CD4-positive, alpha-beta T cell treated with Interleukin-4 for 4 hours (primary cell): ENCODE data around the gene ALDH1A3.

Experiments
- DNase-seq: peaks from one replicate; pipeline ENCODE4 v3.0.0-alpha.2; 2020

ALDH1A3 gene

GRCh38 chr15:100902436-100903167 is 23.0 kb downstream of the ALDH1A3 start:
- DNase-seq, result no peak

- DNase-seq, result no peak
Observed at GRCh38 chr15:100903168-100903554, 23.5 kb downstream of the ALDH1A3 start.

DNA sequence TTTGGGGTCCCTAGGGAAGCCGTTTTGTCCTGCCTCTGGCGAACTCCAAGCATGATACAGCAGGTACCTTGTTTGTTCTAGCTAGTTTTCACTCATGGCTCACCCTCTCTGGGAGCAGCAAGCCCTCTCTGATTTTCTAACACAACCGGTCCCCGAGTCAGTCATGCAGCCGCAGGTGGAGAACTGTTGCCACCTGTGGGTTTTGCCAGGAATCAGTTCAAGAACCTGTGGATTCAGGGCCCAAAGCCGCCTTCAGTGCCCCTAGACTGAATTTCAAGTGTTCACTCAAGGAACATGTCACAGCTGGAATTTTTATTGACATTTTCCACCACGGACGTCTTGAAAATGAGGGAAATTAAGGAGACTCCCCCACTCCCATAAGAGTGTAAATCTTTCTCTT is 26.2 kb downstream of the ALDH1A3 start:
- no peak for DNase-seq

DNA sequence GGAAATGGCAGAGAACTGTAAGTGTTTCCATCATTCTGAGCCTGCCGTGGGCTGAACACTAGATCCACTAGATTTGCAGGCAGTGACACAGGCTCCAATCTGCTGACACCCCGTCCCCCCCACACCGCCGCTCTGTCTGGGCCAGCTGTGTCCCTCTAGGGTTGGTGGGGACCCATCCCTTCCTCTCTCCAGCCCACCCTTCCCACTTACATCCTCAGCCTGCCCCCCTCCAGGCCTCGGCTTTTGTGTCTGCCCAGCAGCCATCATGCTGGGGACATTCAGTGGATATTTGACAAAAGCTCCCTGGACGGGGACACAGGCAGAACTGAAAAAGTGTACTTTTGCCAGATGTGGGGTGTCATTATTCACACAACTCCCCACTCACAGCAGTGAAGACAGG is 28.8 kb downstream of the ALDH1A3 start:
- no peak for DNase-seq

DNA sequence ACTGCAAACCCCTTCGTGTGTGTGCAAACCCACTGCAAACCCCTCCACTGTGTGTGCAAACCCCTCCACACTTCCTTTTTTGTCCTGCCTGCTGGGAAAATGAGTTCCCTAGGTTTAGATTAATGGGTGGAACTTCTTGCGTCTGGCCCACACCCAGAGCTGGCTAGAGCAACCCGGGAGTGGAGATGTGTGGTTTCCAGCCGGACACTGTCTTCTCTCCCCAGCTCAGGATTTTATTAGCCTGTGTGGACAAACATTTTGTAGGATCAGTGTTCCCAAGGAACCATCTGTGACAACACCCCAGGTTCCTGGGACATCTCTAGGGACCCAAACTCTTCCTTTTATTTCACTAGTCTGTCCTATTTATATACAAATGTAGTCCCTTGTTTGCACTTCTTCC is 29.9 kb downstream of the ALDH1A3 start:
- no peak for DNase-seq

DNA sequence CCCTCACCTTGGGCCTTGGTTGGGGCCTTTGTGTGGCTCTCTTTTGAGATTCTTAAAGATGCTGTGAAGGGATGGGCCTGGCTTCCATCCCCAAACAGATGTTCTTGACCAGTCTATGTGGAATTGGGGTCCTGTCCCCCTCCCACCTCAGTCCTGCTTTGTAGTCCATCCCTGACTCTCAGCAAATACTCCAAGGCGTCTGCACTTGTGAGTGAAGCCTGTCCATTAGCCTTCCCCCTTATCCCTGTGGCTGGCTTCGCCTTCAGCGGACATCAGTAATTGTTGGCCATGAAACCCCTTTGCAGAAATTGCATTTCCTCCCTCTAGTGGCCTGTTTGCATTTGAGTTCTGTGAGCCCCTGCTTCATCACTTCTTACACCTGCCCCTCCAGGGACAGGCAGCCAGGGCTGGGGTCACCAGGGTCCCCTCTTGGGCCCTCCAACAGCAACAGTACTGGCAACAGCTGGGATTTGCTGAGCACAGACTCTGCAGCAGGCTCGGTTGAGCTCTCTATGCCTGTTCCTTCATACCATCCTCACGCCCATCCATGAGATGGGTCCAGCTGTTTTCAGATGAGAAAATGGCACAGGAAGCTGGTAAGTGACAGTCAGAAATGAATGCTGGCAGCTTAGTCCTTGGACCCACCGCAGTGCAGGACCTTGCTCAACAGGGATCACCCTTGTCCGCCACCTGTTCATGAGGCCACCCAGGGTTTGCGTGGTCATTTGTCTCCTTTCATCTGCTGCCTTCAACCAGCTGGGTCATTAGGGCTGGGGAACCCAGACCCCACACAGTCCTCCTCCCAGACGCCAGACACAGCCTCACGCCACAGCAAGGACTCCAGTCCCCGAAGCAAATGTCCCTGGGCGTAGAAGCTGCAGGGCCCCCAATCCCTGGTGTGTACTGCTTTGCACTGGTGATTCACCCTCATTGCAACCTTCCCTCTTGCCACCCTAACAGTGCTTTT is 30.6 kb downstream of the ALDH1A3 start:
- DNase-seq, result no peak

GRCh38 chr15:100911086-100911485 is 31.5 kb downstream of the ALDH1A3 start:
- no peak for DNase-seq

DNA sequence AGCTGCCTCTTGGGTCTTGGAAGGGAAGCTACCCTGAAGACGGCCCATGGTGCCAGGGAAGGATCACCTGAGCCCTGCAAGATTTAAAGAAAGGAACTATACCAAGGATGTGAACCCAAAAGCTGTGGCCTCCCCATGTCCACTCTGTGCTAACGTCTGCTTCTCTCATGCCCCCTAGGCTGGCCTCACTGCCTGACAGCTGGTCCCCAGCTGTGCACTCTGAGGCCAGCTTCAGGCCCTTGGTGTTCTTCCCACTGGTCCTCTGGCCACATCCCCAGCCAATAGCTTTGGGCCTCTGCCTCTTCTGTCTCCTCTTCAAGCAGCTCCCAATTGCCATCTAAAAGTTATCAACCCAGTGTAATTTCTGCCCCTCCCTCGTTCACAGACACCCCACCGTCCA is 34.3 kb downstream of the ALDH1A3 start:
- DNase-seq, result no peak

DNA sequence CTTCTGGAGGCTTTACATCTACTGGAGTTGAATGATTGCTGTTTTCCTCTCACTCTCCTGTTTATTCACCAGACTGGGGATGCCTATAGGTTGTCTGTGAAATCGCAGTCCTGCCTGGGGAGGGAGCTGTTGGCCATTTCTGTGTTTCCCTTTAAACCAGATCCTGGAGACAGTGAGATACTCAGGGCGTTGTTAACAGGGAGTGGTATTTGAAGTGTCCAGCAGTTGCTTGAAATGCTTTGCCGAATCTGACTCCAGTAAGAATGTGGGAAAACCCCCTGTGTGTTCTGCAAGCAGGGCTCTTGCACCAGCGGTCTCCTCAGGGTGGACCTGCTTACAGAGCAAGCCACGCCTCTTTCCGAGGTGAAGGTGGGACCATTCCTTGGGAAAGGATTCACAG is 35.2 kb downstream of the ALDH1A3 start:
- DNase-seq, result no peak

DNA sequence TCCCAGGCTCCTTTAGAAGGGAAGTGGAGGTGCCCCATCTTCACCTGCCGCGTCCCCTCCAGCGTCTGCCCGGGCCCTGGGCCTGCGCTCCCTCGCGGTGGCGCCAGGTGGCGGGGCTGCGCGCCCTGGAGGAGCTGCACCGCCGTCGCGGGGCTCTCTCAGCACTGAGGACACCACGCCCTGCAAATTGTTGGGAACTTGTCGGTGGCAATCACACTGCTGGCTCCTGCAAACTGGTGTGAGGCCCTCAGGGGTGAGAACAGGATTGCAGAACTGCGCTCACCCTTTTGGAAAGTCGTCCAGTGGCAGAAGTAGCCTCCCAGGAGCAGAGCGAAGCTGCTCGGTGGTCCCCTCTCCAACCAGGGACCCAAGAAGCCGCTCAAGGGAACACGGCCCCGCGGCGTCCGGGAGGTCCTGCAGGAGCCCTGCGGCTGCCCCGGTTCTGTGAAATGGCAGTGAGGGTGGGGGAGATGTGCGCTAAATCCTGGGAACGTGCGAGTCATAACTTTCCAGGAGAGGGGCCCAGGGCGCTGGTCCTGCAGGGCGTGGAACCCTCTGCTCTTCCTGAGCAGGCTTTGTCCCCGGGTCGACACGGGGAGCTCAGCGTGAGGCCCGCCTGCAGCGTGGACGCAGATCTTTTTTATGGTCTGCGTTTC is 38.5 kb downstream of the ALDH1A3 start:
- peak; percentile 34 for DNase-seq

DNA sequence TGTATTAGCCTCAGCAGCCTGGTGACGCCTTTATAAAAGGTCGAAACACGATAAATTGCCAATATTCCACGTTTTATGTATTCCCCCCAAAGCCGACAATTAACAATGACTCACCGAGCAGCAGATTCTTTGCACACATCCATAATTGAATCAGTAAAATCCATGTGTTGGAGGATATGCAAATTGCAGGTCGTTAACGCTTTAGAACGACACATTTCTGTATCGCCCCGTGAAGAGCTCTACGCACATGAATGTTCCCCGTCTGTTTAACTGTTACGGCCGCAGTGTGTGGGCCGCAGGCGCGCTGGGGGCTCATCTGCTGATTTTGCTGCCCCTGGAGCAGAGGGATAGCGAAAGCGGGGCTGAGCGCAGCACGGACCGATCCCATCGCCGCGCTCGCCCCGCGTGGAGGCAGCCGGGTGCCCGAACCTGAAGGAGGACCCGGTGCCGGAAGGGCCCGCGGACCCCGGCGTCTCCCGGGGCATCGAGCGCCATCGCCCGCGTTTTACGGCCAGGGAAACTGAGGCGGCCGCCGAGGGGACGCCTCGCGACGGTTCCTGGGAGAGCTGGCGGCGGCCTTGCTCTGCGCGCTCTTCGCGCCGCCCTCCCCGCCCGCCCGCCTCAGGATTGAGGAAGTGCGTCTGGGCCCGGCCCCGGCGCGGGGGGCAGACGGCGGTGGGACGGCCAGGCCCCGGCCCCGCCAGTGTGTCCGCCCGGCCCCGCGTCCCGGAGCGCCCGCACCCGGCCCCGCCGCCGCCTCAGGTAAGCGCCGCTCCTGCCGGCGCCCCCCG is 39.3 kb downstream of the ALDH1A3 start, which contains the start of gene LRRK1:
TSS of gene LRRK1 (plus strand) at position 668 of the 791 bp plus-strand sequence. CDS start 5,276 bp downstream, outside the sequence.
- no peak for DNase-seq

DNA sequence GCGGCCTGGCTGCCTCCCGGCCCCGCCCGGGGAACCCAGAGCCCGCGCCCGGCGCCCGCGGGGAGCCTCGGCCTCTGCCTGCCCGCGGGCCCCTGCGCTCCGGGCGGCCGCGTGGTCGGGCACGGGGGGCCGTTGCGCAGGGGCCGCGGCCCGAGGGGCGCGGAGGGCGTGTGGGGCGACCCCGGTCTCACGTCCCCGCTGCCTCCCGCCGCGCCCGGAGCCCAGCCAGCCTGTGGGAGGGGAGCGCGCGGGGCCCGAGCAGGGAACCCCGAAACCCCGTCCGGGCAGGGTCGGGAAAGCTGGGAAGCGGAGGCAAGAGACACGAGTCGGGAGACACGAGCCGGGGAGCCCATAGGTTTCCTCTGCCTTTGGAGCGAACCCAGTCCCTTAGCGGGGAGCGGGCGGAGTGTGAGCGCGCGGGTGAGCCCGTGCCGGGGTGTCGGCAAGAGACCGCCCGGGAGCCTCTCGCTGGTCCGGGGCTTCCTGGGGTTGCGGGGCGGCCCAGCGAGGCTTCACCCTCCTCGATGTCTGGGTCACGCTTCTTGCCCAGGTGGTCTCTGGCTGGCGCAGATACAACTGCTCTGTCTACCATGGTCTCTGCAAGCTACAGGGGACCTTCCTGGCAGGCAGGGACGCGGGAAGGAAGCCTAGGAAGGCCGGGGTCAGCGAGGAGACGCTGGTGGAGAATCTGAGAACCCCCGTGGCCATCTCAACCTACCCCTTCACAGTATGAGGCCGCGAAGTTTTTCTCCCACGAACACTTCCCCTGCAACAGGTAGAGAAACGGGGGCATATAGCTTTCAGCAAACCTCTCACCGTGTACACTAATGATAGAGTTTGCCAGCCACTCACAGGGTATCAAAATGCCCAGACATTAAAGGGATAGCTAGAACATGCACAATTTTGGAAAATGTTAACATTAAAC is 40.1 kb downstream of the ALDH1A3 start:
- DNase-seq, result no peak

- DNase-seq, result no peak
Observed at GRCh38 chr15:100920516-100921135, 41.0 kb downstream of the ALDH1A3 start.

- DNase-seq, result no peak
Observed at GRCh38 chr15:100922192-100923040, 42.8 kb downstream of the ALDH1A3 start.

GRCh38 chr15:100923076-100923475 is 43.4 kb downstream of the ALDH1A3 start:
- no peak for DNase-seq

GRCh38 chr15:100923902-100924301 is 44.3 kb downstream of the ALDH1A3 start:
- no peak for DNase-seq

GRCh38 chr15:100924436-100924835 is 44.8 kb downstream of the ALDH1A3 start:
- DNase-seq, result no peak

DNA sequence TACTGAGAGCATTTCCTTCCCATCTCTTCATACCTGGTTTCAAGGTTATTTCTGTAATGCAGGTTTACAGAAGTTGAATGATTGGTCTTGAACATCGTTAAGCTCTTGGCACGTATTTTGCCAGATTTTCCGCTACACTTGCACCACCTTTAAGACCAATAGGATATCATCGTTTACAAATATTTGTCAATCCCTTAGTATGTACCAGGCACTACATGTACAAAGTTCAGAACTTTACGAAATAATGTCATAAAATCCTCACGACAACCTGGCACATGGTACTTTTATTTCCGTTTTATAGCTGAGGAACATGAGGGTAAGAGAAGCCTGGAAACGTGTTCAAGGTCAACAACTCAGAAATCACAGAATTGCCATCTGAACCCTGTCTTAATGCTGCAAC is 45.8 kb downstream of the ALDH1A3 start:
- DNase-seq, result no peak

DNA sequence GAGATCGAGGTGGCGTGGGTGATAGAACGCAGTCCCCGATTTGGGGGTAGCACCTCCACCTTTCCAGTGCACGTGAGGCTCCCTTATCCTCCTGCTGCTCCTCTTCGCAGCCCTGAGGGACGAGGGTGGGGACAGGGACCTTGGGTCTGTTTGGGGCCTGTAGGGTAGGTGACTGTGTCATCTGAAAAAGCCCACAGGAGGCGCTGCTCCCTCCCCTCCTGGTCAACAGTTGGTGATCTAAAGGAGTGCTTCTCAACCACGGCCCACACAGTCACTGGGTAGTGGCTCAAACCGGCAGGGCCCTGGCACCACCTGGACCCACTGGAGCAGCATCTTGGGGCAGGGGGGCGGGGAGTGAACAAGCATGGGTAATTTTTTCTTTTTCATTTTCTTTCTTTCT is 46.6 kb downstream of the ALDH1A3 start:
- no peak for DNase-seq
